PFSK-1 (cell line): Measurements from ENCODE around the gene RRAGD.

Experiments
- FOXP2 ChIP-seq: optimal IDR thresholded peaks from 2 replicates; pipeline ENCODE3; 2011; ENCODE audit warnings: borderline replicate concordance, control low read depth, inconsistent platforms; ENCODE audit not compliant: insufficient read depth; ENCODE audit errors: extremely low read length, extremely low read depth
- POLR2AphosphoS5 ChIP-seq: IDR thresholded peaks from 2 replicates; pipeline ENCODE4 v1.6.1; 2012; ENCODE audit warnings: low read depth, mild to moderate bottlenecking, control low read depth, low read length, moderate library complexity
- REST ChIP-seq, 2 experiments: IDR thresholded peaks; 2 replicates each; pipeline versions ENCODE4 v1.6.1 to v1.8.0; 2011 to 2012; ENCODE audit warnings: low read depth in 2 of 2, low read length in 2 of 2, control low read depth in 1 of 2, inconsistent platforms in 1 of 2, mild to moderate bottlenecking in 1 of 2, moderate library complexity in 1 of 2; ENCODE audit not compliant: insufficient read depth in 1 of 2
- SIN3A ChIP-seq: IDR thresholded peaks from 2 replicates; pipeline ENCODE4 v1.6.1; 2012; ENCODE audit warnings: mild to moderate bottlenecking, low read length, moderate library complexity, borderline replicate concordance; ENCODE audit not compliant: insufficient read depth
- TAF1 ChIP-seq: IDR thresholded peaks from 2 replicates; pipeline ENCODE4 v1.6.1; 2012; ENCODE audit warnings: low read length, control low read depth, borderline replicate concordance; ENCODE audit not compliant: insufficient read depth

The RRAGD gene

GRCh38 chr6:89328976-89329375 lies 83.1 kb downstream of the RRAGD start:
- no peak for TF ChIP-seq TAF1
- no peak for TF ChIP-seq FOXP2
- TF ChIP-seq REST (IDR thresholded peaks at IDR 0.05; ENCODE audit: insufficient read depth in 1 of 2, low read depth in 2 of 2, low read length in 2 of 2), result no peak

GRCh38 chr6:89324304-89324703 lies 87.8 kb downstream of the RRAGD start:
- no peak for TF ChIP-seq POLR2AphosphoS5
- no peak for TF ChIP-seq FOXP2
- no peak for TF ChIP-seq SIN3A
- TF ChIP-seq TAF1, result no peak
- no peak for TF ChIP-seq REST (IDR thresholded peaks at IDR 0.05; ENCODE audit: insufficient read depth in 1 of 2, low read depth in 2 of 2, low read length in 2 of 2)

- TF ChIP-seq REST (IDR thresholded peaks at IDR 0.05; ENCODE audit: insufficient read depth in 1 of 2, low read depth in 2 of 2, low read length in 2 of 2) (no peak), SIN3A (no peak), FOXP2 (no peak), POLR2AphosphoS5 (no peak), TAF1 (no peak)
Measured at GRCh38 chr6:89323511-89323971, 88.5 kb downstream of the RRAGD start.

- no peak for TF ChIP-seq POLR2AphosphoS5
- no peak for TF ChIP-seq REST (IDR thresholded peaks at IDR 0.05; ENCODE audit: insufficient read depth in 1 of 2, low read depth in 2 of 2, low read length in 2 of 2)
- no peak for TF ChIP-seq SIN3A
- no peak for TF ChIP-seq FOXP2
- TF ChIP-seq TAF1, result no peak
Measured at GRCh38 chr6:89321131-89321970, 90.7 kb downstream of the RRAGD start.

GRCh38 chr6:89320012-89320559 lies 92.0 kb downstream of the RRAGD start:
- TF ChIP-seq FOXP2 (no peak), POLR2AphosphoS5 (no peak), SIN3A (no peak), TAF1 (no peak), REST (IDR thresholded peaks at IDR 0.05; ENCODE audit: insufficient read depth in 1 of 2, low read depth in 2 of 2, low read length in 2 of 2) (no peak)
